ENCODE data around the gene CKMT2.

CKMT2 gene

DNA sequence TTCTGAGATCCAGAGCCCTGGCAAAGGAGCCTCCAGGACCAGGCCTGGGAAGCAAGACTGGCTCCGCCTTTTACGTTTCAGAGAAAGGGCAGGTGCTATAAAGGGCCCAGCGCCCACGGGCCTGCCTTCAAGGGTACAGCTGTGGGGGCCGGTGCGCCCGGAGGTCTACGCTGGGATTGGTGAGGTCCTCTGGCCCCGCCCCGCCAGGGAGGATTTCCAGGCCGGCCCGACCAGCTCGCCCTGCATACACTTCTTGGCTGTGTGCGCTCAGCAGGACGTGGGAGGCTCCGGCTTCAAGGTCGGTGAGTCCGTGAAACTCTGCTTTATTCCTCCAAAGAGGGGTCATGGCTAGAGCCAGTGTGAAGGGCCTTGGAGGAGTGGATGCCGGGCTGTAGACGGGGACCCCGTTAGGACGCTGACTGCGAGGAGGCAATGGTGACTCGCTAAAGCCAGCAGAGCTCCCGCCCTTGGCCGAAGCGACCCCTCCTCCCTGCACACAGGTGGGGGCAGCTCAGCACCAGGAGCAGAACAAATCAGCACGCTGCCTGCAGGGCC is at the start of gene CKMT2:
Gene CKMT2, plus strand, starts transcription at position 243 of the 555 bp plus-strand sequence. CDS start 17,811 bp downstream, outside the sequence.
- DNase-seq: no peak

GRCh38 chr5:81183811-81184748 is 49.0 kb upstream of the CKMT2 start:
- no peak for DNase-seq

GRCh38 chr5:81184749-81185110 is 48.4 kb upstream of the CKMT2 start:
- DNase-seq: no peak

- no peak for DNase-seq
Measured at GRCh38 chr5:81187885-81188284, 45.2 kb upstream of the CKMT2 start.

- DNase-seq: no peak
Measured at GRCh38 chr5:81188962-81189361, 44.2 kb upstream of the CKMT2 start.

DNA sequence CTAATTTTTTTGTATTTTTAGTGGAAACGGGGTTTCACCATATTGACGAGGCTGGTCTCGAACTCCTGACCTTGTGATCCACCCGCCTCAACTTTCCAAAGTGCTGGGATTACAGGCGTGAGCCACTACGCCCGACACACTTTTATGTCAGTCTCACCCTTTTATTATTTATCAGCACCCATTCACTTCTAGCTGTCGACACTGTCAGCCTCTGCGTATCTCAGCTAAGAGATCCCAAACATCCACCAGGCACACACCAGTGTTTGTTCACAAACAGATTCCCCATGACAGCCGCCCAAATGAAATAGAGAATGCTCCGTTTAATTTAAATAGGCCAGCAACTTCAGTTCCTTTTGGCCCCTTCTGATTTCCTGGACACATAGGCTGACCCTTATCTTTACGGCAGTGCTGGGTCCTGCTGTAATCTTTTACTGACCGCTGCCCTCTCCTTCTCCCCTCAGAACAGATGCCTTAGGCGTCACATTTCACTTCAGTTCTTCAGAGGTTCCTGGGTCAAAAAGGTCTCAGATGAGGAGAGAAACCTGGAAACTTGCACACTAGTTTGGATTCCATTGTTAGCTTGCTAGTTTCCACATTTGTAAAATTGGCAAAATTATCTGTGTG is 43.1 kb upstream of the CKMT2 start:
- no peak for DNase-seq

DNA sequence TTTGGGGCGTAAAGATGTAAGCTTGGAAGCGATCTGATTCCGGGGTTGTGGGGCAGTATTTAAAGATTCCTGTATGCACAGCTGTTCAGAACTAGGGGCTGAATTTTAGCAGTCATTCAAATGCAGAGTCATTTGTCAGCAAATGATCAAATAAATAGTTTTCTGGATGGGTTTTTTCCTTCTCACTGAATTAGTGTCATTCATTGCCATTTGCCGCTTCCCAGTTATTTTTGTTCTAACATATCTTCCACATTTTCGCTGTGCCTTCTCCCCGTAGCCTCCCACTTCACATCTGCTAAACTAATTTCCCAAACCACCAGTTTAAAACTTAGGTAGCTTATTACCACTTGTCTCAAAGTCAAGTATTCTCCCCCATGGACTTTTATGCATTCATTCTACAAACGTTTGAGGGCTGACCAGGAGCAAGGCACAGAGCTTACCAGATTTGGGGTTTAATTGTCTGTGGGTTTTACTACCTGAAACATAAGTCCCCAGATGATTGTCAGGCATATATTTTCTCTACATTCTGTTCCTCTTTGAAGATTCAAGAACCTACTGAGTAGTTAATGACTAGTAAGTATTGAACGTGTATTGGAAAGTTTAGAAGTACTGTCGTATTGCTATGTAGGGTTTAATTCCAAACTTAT is 41.3 kb upstream of the CKMT2 start:
- no peak for DNase-seq

DNA sequence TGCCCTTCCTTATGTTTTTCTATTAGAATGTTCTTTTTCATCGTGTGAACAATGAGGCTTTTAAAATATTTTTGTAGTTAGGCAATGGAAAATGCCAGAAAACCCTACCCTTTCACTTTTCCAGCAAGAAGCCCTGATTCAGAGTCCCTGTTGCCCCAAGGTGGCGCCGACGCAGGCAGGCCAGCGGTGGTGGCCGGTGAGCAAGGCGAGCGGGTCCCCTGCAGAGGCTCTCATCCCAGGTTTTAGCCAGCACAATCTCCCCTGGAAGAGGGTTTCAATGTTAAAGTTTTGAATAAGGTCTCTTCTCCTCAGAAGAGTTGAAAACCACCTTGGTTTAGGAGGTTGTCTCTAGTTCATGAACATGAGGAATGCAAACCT is 40.8 kb upstream of the CKMT2 start:
- no peak for DNase-seq

- DNase-seq: peak; percentile 39 to 84
Measured at GRCh38 chr5:81194633-81195334, 38.3 kb upstream of the CKMT2 start.

DNA sequence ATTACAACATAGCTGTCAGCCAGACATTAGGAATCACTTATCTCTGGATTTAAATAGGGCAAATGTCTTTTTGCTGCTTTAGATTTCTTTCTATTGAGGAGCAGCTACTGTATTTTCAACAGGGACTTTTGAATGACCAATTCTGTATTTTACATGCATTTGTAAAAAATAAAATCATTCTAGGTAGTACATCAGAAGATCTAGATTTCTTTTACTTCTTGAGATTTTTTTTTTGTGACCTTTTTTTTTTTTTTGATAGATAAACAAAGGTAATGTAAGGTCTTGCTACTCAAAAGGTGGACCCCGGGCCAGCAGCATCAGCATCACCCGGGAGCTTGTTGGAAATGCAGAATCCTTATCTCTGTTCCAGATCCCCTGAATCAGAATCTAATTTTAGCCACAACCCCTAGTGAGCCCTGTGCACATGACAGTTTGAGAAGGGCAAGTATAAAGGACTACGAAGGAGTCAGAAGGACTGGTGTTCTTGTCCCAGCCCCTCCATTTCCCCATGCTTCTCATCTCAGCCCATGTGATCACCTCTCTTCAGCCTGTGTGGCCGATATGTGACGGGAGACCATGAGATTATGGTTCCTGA is 37.7 kb upstream of the CKMT2 start:
- DNase-seq: no peak

GRCh38 chr5:81202655-81203054 is 30.5 kb upstream of the CKMT2 start:
- DNase-seq: peak in 1 of 2 experiments; percentile 33

GRCh38 chr5:81203729-81204128 is 29.4 kb upstream of the CKMT2 start:
- DNase-seq: no peak

DNA sequence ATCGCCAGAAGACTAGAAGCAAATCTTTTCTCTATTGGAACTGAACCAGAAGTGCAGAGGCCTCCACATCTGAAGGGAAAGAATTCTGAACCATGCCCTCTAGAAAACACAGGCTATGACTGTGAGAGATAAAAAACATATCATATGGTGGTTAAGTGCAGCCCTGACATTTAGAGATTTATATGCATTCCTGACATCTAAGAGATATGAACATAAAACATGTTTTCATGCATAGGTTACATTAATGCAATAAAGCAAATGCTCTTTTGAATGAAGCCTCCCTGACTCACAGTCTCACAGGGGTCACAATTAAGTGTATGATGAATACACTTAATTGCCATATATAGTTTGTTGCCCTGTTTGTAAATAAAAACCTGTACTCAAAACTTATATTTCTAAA is 28.9 kb upstream of the CKMT2 start:
- no peak for DNase-seq

DNA sequence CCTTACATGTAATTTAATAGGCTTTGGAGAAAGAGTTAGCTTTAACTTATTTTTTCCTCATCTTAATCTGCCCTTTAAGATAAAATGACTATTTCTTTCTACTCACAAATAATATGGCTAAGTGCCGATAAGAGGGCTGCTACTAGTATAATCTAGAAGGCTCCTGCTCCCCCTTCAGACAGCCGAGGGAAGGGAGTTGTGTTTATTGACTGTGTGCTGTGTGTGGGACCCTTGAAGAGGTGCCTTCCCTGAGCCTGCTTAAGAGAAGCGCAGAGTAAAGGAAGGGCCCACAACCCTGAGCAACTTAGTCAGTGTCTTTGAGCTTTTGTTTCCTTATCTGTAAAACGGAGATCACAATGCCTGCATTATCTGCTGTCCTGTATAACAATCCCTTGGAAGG is 28.1 kb upstream of the CKMT2 start:
- DNase-seq: no peak

- no peak for DNase-seq
Measured at GRCh38 chr5:81207009-81207408, 26.1 kb upstream of the CKMT2 start.

DNA sequence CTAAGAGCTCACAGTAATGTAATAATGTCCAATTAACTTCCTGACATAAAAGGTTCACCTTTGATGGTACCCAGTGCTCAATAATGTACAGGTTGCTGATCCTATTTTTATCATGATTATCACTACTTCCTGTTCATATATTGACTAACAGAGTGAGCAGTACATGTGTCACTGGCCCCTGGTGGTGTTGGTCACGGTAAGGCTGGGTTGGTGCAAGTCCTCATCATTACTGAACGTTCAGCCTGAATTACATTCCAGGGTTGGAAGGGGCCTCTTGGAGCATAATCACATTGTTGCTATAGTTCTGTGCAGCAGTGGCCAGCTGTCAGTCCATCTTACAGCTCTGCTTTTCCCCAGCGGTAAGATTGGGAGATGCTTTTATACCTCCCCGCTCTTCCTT is 24.2 kb upstream of the CKMT2 start:
- DNase-seq: no peak

- no peak for DNase-seq
Measured at GRCh38 chr5:81209386-81209785, 23.7 kb upstream of the CKMT2 start.

- no peak for DNase-seq
Measured at GRCh38 chr5:81209869-81210493, 23.1 kb upstream of the CKMT2 start.

DNA sequence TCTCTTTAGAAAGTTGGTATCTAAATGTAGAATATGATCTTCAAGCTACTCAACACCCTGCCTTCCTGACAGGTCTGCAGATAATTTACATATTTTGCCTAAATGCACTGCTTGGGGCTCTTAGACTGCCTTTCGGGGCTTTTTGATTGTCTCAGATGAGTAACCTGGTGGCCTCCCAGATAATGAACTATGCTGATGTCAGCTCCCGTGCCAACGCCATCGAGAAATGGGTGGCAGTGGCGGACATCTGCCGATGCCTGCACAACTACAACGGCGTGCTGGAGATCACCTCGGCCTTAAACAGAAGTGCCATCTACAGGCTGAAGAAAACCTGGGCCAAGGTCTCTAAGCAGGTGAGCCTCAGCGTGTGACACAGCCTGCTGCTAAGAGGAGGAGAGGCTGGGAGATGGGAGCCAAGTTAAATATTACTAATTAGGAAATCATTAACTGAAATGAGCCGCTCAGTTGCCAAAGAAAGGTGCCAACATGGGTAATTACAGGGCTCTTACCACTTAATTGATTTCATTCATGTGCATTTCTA is 20.8 kb upstream of the CKMT2 start:
- DNase-seq: no peak

- DNase-seq: no peak
Measured at GRCh38 chr5:81213070-81213469, 20.1 kb upstream of the CKMT2 start.

DNA sequence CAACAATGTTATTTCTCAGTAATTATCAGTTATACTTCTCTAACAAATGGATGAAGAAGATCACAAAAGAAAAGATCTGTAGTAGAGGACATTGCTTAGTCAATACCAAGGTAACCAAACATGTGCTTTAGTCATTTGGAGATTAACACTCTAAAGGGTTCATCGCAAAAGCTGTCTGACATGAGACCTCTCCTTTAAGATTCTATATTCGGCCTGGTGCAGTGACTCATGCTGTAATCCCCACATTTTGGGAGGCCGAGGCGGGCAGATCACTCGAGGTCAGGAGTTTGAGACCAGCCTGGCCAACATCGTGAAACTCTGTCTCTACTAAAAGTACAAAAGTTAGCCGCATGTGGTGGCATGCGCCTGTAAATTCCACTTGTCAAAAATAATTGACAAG is 18.3 kb upstream of the CKMT2 start:
- DNase-seq: no peak

DNA sequence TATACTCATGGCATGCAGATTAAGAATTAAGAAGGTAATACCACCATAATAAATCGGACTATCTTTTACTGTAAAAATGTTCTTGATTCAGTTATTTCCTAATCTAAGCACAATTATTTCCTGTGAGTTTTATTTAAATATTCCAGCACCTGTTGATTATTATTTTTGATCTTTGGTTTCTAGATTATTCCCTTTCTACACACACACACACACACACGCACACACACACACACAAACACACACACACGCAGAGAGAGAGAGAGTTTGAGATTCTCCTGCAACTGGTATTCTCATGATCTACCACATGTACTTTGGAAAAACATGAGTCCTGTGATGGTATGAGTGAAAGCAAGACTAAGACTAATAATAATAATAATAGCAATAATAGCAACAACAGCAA is 17.0 kb upstream of the CKMT2 start:
- no peak for DNase-seq
